Activated CD4-positive, alpha-beta T cell treated with anti-CD3 and anti-CD28 coated beads for 4 hours (primary cell): ENCODE results near the gene EVA1A.
"Not testable (repeated sequence)": the region's sequence is repeated elsewhere in the genome, so short reads cannot be mapped to it uniquely, and the experiment has no call there.

Experiments used
- DNase-seq, 2 donors: peaks; one replicate each; pipeline ENCODE4 v3.0.0-alpha.2; 2020

EVA1A gene

DNA sequence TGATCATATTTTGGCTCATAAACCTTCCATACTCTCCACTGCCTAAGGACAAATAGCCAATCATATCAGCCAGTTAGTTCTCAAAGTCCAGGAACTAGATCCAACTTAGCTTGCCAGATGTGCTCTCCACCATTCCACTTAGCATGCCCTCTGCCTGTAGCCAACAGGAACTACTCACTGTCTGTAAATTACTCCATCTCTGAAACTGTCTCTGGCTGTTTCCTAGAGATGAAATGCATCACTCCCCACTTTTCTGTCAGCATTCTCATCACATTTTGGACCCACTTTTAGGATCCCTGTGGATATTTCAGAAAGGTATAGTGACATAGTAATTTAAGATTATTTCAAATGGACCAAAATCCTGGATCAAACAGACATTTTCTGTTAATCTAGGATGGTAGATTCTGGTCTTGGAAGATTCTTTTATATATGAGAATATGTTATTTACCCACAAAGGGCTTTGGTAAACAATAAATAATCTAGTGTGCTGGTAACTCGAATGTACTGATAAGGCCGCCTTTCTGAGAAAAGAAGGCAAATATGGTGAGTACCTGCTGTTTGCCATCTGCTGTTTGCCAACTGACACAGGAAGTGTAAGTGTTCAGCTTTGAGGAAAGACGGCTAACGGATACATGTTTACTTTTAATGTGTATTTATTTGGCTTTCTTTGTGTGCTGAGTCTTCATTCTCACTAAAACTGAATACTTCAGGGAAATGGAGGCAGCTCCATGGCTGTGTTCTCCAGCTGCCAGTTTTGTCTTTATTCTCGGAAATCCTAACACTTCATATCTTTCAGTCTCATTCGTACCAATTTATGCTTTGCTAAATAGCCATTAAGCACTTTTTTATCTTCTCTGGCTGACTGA, 79.5 kb downstream of the EVA1A start:
- DNase-seq: no peak

DNA sequence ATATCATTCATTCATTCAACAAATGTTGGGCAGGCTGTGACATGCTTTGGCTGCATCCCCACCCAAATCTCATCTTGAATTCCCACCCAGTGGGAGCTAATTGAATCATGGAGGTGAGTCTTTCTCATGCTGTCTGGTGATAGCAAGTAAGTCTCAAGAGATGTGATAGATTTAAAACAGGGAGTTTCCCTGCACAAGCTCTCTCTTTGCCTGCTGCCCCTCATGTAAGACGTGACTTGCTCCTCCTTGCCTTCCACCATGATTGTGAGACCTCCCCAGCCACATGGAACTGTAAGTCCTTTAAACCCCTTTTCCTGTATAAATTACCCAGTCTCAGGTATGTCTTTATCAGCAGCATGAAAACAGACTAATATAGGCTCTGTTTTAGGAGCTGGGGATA, 83.0 kb downstream of the EVA1A start:
- not testable (repeated sequence) for DNase-seq

DNA sequence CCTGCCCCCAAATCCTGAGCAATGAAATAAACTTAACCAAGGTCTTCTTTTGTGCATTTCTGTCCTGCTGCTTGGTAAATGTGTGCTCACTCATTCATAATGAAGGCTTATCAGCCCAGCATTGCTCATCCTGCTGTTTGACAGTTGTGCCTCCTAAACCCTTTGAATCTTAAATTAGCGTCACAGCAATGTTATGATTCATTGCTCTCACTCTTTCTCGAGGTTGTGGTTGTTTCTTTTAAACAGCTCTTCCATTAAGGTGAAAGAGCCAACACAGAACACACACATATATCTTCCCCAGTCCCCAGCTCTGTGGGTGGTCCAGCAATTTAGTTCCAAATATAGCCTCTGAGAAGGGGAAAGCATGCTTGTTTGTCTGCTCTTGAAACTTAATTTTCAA, 84.0 kb downstream of the EVA1A start:
- DNase-seq: no peak

GRCh38 chr2:75475976-75476375, 84.8 kb downstream of the EVA1A start:
- DNase-seq: no peak

- no peak for DNase-seq
Observed at GRCh38 chr2:75475049-75475448, 85.7 kb downstream of the EVA1A start.

DNA sequence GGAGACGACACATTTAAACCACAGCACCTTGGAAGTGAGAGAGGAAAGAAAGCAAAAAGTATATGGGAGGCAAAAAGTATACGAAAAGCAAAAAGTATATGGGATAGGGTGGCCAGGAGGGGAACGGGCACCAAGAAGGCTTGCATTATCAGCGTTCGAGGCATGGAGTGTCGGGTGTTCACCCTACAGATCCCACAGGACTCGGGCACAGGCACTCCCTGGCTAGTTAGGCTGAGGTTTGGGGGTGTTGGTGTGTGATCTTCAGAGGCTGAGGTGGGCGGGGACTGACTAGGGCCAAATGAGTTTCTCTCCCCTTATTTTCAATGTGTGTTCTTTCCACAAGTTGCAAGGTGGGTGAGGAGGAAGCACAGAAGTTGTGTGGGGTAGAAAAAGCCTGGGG, 86.6 kb downstream of the EVA1A start:
- DNase-seq: no peak

- no peak for DNase-seq
Observed at GRCh38 chr2:75466708-75467311, 93.9 kb downstream of the EVA1A start.

- no peak for DNase-seq
Observed at GRCh38 chr2:75465317-75465984, 95.3 kb downstream of the EVA1A start.

- DNase-seq: no peak
Observed at GRCh38 chr2:75464348-75464946, 96.3 kb downstream of the EVA1A start.

GRCh38 chr2:75462721-75463120, 98.0 kb downstream of the EVA1A start:
- no peak for DNase-seq

DNA sequence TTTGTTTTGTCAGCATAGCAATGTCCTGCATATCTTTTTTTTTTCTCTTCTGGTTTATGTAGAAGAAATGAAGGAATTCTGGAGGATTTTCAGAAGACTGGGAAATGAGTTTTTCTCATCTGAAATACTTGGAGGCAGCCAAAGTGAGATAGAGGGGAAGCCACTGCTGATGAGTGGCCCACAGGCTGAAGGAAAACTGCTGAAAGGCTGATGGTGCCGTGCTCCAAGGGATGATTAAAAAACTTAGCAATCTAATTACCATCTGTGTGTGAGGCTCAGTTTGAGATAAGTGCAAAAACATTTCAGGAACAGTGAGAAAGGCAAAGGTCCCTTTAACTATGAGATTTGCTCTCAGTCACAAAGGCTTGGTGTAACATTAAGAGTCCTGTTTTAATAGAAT, 98.5 kb downstream of the EVA1A start:
- no peak for DNase-seq

- no peak for DNase-seq
Observed at GRCh38 chr2:75460630-75461029, 100.1 kb downstream of the EVA1A start.

DNA sequence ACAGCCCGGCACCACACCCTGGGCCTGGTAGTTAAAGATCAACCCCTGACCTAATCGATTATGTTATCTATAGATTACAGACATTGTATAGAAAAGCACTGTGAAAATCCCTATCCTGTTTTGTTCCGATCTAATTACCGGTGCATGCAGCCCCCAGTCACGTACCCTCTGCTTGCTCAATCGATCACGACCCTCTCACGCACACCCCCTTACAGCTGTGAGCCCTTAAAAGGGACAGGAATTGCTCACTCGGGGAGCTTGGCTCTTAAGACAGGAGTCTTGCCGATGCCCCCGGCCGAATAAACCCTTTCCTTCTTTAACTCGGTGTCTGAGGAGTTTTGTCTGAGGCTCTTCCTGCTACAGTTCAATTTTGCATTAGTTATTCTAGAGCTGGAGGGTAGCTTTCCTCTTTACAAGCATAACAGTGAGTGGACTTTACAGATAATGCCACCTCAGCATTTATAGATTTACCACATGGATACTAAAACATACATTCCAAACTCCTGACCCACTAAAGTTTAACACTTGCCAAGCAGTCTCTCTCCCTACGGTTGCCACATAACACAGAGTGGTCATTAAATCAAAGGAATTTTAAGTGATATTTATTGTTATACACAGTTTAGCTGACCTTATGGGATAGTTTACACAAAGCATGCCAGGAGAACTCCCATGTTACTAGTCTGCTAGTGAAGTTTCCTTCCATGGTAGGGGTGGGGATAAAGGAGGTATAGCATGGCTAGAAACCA, 101.0 kb downstream of the EVA1A start:
- DNase-seq: no peak

GRCh38 chr2:75458201-75458600, 102.5 kb downstream of the EVA1A start:
- no peak for DNase-seq

GRCh38 chr2:75456825-75457224, 103.9 kb downstream of the EVA1A start:
- no peak for DNase-seq

DNA sequence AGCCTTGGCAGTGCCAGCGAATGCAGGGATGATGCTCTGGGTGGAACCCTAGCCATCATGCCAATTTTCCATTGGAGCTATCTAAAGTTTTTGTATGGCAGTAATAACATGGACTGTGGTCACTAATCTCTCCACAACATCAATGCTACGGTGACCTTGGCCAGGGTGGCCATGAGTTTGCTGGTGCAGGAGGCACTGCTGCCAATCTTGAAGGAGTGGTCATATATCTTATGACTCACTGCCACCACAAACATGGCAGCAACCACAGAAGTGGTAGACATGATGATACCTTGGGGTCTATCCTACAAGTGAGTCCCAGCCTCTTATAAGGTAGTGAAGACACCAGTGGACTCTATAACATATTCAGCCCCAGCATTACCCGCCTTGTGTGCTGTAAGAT, 104.6 kb downstream of the EVA1A start:
- no peak for DNase-seq

DNA sequence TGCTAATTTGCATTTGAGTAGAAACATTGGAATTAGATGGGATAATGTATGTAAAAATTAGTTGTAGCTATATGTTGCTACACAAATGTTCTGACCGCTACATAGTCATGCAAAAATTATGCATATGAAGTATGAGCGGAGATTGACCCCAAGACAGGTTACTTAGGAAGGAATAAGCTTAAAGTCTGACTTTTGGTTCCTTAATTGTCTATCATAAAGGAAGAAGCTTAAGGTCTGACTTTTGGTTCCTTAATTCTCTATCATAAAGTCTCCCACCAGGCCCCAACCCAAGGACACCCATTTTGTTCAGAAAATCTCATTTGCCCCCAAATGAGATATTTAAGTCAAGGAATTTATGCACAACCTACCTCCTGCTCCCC, 106.5 kb downstream of the EVA1A start:
- no peak for DNase-seq

- DNase-seq: no peak
Observed at GRCh38 chr2:75453384-75454240, 107.1 kb downstream of the EVA1A start.

DNA sequence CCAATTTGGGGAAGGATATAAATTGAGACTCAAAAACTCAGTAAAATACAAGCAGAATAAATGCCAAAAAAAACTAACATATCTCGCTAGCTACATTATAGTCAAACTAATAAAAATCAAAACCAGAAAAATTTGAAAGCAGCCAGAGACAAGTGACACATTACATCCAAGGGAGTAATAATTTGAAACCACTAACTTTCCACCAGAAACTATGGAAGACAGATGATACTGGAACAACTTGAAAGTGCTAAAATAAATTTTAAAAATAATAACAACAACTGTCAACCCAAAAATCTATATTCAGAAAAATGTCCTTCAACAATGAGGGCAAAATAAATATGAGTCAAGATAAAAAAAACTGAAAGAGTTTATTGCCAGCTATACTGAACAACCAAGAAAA, 110.7 kb downstream of the EVA1A start:
- no peak for DNase-seq

DNA sequence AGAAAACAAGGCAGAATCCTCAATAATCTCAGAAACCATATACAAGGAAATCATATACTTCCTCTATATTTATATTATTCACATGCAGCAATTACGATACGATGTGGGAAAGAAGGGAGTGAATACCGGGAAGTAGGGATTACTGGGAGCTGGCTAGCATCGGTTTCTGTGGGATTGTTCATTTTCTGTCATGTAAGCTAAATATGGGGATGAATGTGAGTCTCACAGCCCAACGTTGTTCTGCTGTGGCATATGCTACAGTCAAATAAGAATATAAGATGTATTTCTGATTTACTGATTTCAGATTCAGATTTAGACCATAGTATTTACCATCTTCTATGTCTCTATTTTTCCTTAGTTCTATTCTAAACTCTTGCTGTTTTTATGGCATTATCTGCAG, 113.6 kb downstream of the EVA1A start:
- no peak for DNase-seq
